ENCODE measurements around the gene C15orf61. TPM values are rescaled to one million over a fixed set of nuclear protein-coding genes. Genes with fewer than 3 reads are reported as not detected.

The C15orf61 gene
- total and polyA plus RNA-seq, 2 of the 13 experiments (the other 11 are each of a cell fraction or from before 2014, with no cell fraction given): 2.1 to 6.6 TPM

GRCh38 chr15:67542420-67543347, 21.8 kb downstream of the C15orf61 start, which contains the start of gene MAP2K5 (continued):
- TF ChIP-seq ARID4A (CRISPR knock-in tag; IDR thresholded peaks at IDR 0.05; ENCODE audit: borderline replicate concordance) (peak; percentile 82; the same call in 1 of the 2 replicates), ZNF333 (CRISPR knock-in tag; IDR thresholded peaks at IDR 0.05; ENCODE audit: borderline replicate concordance) (peak; percentile 41; the same call in 1 of the 2 replicates), ZHX2 (IDR thresholded peaks at IDR 0.05; ENCODE audit: low read depth) (peak; percentile 85), ZHX2 (CRISPR knock-in tag; IDR thresholded peaks at IDR 0.05; ENCODE audit: borderline replicate concordance) (no peak), CSRNP1 (CRISPR knock-in tag; IDR thresholded peaks at IDR 0.05) (peak; percentile 44; the same call in 1 of the 2 replicates), RELA (CRISPR knock-in tag; IDR thresholded peaks at IDR 0.05) (no peak), ZNF326 (CRISPR knock-in tag; IDR thresholded peaks at IDR 0.05; ENCODE audit: borderline replicate concordance) (no peak), ZBTB33 (CRISPR knock-in tag; IDR thresholded peaks at IDR 0.05) (no peak), ZFY (CRISPR knock-in tag; IDR thresholded peaks at IDR 0.05) (peak; percentile 80)
